Retina (tissue), 1 donor: ENCODE data around the gene KRTAP5-11.
"Not testable (repeated sequence)": the region's sequence is repeated elsewhere in the genome, so short reads cannot be mapped to it uniquely, and the experiment has no call there.

Experiments
- DNase-seq: peaks from one replicate; pipeline ENCODE4 v3.0.0-alpha.2; 2016

KRTAP5-11 gene

DNA sequence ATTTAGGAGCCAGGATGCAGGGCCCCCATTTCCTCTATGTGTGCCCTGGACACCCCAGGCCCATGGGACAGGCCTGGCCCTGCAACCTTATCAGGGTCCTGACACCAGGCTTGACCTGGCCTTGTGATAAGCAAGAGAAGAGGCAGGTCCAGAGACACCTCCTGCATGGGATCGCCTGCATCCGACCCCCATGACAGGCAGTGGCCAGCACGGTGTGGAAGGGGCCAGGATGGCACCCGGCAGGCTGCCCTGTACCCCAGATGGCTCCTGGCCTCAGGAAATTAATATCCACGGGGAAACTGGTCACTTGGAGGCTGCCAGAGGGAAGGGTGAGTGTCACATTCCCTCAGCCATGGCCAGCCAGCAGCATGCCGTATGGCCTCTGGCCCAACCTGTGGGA, 27.7 kb downstream of the KRTAP5-11 start:
- DNase-seq = no peak

DNA sequence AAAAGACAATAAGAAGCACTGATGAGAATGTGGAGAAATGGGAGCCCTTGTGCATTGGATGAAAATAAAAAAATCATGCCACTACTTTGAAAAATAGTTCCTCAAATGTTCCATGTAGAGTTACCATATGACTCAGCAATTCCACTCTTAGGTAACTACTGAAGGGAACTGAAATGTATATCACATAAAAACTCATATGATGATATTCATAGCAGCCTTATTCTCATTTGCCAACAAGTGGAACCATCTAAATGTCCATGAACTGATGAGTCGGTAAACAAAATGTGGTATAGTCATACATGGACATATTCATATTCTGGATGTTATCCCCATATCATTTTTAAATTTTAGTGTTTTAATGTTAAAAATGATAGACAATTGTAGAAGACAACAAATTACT, 31.0 kb downstream of the KRTAP5-11 start:
- DNase-seq = no peak

- no peak for DNase-seq
These were observed 33.9 kb downstream of the KRTAP5-11 start for GRCh38 chr11:71548716-71549151.

DNA sequence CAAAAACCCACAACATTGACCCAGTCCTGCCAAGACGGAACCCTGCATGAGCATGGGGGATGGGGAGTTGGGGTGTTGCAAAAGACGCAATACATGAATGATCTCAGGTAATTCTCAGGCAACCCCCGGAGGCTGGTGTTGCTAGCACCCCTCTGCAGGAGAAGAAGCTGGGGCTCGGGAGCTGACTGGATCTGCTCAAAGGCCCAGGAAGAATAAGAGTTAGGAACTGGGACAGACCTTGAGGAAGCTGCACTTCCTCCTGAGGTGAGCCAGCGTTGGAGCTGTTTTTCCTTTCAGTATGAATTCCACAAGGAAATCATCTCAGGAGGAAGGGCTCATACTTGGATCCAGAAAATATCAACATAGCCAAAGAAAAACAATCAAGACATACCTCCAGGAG, 34.6 kb downstream of the KRTAP5-11 start, which contains the start of gene KRTAP5-9:
KRTAP5-9 (plus strand) TSS at position 301 of the 400 bp plus-strand sequence. CDS start 238 bp downstream, outside the sequence.
- DNase-seq = no peak

DNA sequence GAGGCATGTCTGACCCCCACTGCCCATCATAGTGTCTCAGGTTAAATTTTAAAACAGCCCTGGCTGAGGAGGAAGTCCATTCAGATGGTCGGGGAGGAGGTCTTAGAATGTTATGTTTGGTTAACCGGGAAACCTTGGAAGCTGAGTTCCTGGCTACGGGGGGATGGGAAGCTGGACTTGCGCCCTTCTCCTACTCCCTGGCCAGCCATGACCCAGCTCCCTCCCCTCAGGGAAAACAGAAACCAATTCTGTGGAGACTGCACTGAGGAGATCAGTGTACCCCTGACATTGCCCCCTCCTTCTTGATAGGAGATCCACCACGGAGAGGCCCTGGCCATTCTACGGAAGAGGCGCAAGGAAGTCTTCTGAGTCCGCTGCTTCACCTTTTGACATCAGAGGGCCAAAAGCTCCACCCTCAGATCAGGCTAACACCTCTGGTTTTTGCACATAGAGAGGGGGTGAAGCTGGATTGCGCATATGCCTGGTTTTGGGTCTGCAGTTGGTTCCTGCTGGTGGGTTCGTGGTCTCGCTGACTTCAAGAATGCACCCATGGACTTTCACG, 37.2 kb downstream of the KRTAP5-11 start:
- DNase-seq = no peak

- DNase-seq = no peak
These were observed 38.0 kb downstream of the KRTAP5-11 start for GRCh38 chr11:71544525-71545214.

DNA sequence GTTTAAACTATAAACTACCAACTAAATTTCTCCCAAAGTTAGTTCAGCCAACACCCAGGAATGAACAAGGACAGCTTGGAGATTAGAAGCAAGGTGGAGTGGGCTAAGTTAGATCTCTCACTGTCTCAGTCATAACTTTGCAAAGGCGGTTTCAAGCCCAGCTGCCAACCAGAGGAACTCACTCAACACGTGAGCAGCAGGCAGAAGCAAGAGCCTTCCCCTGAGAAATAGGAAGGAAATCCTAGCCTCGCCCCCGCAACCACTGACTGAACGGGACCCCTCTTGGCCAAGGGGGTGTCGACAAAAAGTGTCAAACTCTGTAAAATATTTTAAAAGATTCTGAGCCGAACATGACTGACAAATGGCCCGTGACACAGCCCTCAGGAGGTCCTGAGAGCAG, 38.8 kb downstream of the KRTAP5-11 start:
- no peak for DNase-seq

- DNase-seq = no peak
These were observed 39.5 kb downstream of the KRTAP5-11 start for GRCh38 chr11:71542879-71543777.

GRCh38 chr11:71542382-71542781, 40.3 kb downstream of the KRTAP5-11 start:
- DNase-seq = no peak

GRCh38 chr11:71540521-71541304, 42.0 kb downstream of the KRTAP5-11 start:
- not testable (repeated sequence) for DNase-seq

- DNase-seq = not testable (repeated sequence)
These were observed 42.7 kb downstream of the KRTAP5-11 start for GRCh38 chr11:71539971-71540370.

DNA sequence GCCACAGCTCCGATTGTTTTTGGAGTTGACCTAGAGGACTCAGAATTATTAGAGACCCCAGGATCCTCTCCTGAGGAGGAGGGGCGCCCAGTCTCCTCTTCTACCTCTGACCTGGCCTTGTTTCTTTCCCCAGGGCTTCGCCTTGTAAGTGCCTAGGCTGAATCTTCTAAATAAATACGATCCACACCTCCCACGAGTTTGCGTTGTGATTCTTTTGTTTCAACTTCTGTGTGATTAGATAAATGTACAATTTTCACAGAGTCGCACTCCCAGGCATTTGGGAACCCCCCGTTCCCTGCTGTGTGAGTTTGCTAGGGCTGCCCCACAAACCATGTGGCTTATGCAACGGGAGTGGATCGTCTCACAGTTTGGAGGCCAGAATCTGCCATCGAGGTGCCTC, 43.7 kb downstream of the KRTAP5-11 start:
- no peak for DNase-seq

DNA sequence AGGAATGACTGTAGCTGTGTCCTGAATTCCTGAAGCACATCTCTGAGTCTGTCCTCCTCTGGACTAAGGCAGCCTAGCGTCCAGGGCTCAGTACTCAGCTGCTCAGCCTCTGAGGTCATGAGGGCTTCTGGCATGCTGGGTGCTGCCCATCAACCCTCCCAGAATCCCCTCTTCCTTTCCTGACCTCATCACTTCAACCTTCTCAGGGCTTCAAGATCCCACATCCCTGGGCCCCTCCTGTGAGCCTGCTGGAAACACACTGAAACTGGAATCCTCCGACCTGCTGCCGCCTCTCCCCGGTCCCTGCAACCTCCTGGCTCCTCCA, 44.0 kb downstream of the KRTAP5-11 start:
- DNase-seq = peak; percentile 16

DNA sequence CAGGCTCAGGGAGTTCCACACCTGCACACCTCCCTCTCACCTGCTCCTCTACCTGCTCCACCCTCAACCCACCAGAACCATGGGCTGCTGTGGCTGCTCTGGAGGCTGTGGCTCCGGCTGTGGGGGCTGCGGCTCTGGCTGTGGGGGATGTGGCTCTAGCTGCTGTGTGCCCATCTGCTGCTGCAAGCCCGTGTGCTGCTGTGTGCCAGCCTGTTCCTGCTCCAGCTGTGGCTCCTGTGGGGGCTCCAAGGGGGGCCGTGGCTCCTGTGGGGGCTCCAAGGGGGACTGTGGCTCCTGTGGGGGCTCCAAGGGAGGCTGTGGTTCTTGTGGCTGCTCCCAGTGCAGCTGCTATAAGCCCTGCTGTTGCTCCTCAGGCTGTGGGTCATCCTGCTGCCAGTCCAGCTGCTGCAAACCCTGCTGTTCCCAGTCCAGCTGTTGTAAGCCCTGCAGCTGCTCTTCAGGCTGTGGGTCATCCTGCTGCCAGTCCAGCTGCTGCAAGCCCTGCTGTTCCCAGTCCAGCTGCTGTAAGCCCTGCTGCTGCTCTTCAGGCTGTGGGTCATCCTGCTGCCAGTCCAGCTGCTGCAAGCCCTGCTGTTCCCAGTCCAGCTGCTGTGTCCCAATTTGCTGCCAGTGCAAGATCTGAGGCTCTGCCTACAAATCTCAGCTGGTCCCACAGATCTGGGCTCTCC, 44.6 kb downstream of the KRTAP5-11 start, which contains the start of gene KRTAP5-8:
KRTAP5-8 (plus strand) TSS at position 49 of the 689 bp plus-strand sequence; CDS start at position 80, 31 bp downstream.
- DNase-seq = not testable (repeated sequence)

GRCh38 chr11:71537537-71537936, 45.1 kb downstream of the KRTAP5-11 start:
- DNase-seq = no peak

- no peak for DNase-seq
These were observed 46.9 kb downstream of the KRTAP5-11 start for GRCh38 chr11:71535825-71536224.

- DNase-seq = not testable (repeated sequence)
These were observed 47.7 kb downstream of the KRTAP5-11 start for GRCh38 chr11:71534711-71535608.

DNA sequence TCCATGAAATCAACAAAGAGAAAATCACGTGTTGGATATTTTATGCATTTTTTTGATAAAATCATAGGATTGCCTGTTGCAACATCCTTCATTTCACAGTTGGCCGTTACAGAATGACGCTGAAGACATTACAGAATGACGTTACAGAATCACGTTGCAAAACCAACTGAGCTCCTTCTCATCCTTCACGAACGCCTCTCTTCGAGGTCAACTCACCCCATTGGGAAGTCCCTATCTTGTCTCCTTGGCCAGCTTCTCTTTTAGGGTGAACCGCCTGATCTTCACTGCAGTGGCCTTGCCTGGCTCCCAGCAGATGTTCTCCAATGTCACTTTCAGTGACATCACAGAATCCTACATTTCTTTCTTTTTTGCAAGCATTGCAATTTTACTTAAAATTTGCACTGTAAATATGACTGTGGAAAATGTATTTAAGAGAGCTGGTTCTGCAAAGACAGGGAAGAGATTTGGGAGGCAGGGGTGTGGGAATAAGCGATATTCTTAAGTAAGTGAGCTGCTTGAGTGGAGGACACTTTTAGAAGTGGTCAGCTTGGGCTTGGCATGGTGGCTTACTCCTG, 50.6 kb downstream of the KRTAP5-11 start:
- DNase-seq = no peak
